ENCODE results near the gene DEPDC1B.

- TF ChIP-seq POLR2A (IDR thresholded peaks at IDR 0.05) (no peak), CTCF (IDR thresholded peaks at IDR 0.05) (no peak)
Measured at GRCh38 chr5:60636644-60637043, 63.3 kb downstream of the DEPDC1B start.
